HG03565 (cell line): ENCODE data around the gene COL4A3.
"Not testable (repeated sequence)": the region's sequence is repeated elsewhere in the genome, so short reads cannot be mapped to it uniquely, and the experiment has no call there.

Source experiments
- ATAC-seq: cut with Tn5 transposase; IDR thresholded peaks from one replicate; pipeline ENCODE4 v1.9.1; 2021; ENCODE audit warnings: mild to moderate bottlenecking, moderate library complexity; ENCODE audit not compliant: unreplicated experiment

COL4A3 gene

DNA sequence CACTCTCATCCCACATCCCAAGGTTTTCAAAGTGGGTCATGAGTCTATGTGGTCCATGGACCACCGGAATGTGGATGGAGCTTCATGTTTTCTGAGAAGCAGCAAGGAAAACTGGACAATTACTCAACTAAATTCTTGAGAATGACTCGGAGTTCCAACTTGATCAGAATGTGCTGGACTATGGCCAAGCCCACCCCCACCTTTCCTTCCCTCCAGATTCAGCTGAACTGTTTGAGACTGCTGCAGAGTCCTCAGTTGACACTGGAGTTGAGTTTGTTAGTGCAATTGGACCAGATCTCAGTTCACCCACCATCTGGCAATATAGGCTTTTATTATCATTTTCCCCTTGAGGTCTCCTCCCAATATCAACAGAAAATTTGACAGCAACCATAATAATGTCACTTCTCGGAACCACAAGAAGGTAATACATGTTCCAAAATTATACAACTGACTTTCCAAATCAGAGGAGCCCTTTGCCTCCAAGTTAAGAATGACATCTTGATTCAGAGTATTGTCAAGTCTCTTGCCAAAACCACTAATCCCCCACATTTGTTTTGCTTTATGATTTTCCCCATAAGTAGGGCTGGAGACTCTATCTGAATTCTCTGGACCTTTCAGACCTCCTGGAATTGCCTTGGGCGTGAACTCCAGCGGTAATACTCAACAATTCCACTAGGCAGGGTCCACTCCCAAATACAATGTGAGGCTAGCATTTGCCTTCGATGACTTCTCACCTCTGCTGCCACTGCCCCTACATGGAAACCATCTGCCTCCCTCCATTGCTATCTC is 9.2 kb upstream of the COL4A3 start:
- ATAC-seq: no peak

- no peak for ATAC-seq
These were observed 4.3 kb upstream of the COL4A3 start for GRCh38 chr2:227160164-227160563.

GRCh38 chr2:227161947-227162346 is 2.5 kb upstream of the COL4A3 start:
- no peak for ATAC-seq

DNA sequence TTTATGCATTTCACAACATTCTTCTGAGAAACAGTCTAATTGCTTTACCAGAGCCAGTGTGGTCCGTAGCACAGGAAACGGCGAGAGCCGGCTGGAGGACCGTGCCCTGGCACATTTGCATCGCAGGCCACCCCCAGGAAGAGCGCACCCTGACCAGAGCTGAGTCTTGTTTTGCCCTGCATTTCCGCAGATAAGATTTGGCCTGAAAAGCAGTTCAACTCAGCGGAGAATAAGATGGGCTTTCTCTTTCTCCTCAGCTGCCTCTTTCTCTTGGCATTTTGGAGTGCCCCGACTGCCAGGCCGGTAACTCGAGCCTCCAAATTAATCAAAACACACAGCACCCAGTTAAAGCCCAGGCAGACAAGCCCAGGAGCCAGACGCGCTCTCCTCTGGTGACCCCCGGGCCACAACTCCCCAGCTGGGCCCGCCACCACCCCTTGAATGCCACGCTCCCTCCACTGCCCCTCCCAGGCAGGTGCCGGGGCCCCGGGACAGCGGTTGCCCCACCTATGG is 883 bp upstream of the COL4A3 start:
- peak; percentile 52 for ATAC-seq

DNA sequence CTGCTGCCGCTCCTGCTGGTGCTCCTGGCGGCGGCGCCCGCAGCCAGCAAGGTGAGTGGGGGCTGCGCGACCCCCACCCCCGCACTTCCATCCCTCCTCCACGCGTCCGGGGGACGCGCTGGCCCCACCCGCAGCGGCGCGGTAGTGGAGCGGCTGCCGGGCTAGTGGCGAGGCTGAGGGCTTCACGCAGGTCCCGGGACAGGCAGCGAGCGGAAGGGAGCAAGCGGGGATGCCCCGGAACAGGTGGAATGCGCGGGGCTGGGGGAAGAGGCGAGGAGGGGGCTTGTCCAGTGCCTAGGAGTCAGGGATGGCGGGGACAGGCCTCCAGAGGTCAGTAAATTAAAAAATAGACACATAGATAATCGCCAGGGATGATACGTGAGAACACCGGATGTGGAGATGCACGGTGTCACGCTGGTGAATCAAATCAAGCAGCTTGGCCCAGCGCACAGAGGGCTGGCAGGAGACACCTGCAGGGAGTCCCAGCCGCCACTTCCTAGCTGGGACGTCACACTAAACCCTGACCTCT is 403 bp downstream of the COL4A3 start:
- ATAC-seq: peak; percentile 58

DNA sequence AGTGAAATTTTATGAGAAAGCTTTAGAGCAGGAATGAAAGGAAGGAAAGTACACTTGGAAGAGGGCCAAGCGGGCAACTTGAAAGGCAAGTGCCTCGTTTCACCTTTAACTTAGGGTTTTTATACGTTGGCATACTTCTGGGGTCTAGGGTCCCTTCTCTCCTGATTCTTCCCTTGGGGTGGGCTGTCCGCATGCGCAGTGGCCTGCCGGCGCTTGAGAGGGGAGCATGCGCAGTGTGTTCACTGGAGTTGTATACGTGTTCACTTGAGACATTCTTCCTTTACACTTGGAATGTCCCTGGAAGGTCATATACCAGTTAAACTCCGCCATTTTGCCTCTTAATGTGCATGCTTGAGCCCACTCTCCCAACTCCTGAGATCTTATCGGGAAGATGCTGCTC is 7.4 kb downstream of the COL4A3 start:
- ATAC-seq: not testable (repeated sequence)

DNA sequence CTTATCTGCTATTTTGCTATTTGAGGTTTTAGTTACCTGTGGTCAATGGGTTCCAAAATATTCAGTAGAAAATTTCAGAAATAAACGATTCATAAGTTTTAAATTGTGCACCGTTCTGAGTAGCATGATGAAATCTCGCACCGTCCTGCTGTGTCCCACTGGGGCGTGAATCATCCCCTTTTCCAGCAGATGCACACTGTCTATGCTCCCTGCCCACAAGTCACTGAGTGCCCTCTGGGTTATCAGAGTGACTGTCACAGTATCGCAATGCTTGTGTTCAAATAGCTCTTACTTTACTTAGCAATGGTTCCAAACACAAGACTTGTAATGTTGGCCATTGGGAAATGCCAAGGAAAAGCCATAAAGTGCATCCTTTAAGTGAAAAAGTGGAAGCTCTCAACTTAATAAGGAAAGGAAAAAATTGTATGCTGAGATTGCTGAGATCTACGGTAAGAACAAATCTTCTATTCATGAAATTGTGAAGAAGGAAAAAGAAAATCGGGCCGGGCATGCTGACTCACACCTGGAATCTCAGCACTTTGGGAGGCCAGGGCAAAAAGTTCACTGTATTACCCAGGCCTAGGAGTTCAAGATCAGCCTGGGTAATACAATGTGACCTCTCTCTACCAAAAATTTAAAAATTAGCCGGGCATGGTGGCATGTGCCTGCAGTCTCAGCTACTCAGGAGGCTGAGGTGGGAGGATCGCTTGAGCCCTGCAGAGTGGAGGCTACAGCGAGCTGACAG is 13.3 kb downstream of the COL4A3 start:
- ATAC-seq: no peak

- ATAC-seq: no peak
These were observed 15.7 kb downstream of the COL4A3 start for GRCh38 chr2:227179988-227180685.

DNA sequence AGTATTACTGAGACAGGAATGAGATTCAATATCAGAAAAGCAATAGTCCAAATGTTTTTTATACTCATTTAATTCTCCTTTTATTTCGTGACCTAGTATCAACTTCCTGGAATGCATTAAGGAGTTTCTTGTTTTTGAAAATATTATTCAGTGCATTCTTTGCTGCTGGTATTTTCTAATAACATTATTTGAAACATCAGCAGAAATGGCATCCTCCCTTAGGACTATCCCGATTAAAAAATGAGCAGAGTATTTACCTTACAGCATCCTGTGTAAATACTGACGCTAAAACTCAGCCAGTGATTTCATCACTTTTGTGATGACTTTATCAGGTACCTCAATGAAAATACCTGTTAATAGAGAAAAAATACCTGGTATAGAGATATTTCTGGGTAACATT is 16.3 kb downstream of the COL4A3 start:
- ATAC-seq: no peak

GRCh38 chr2:227182765-227183164 is 18.3 kb downstream of the COL4A3 start:
- no peak for ATAC-seq

DNA sequence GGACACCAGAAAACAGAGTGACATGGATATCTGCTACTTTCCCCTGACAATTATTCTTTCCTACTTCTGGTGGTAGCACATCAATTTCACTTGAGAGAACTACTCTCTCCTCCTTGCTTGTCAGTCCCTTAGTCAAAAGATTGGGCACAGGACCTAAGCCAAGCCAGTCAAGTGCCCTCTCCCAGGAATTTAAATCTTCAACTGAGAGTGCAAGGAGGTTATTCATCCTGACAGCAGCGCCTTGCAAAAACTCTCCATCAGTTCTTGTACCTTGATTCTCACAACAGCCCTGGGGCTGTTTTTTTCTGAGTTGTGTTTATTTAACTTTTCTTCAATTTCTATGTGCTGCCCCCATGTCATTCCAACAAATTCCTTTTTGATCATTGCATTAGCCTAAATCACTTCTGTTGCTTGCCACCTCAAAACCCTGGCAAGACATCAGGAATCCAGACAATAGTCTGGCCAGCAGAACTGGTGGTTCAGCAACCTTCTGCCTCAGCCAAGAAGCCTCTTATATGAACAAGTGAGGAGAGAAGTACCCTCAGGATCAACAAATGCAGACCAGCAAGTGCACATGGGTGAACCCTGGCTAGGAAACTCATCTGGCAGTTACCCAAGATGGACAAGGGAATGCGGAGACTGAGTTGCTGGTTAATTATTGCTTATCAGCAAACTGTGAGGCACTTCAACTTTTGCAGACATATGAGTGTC is 19.4 kb downstream of the COL4A3 start:
- no peak for ATAC-seq

- no peak for ATAC-seq
These were observed 21.3 kb downstream of the COL4A3 start for GRCh38 chr2:227185615-227186232.

- ATAC-seq: no peak
These were observed 22.3 kb downstream of the COL4A3 start for GRCh38 chr2:227186751-227187150.

- peak; percentile 71 for ATAC-seq
These were observed 23.9 kb downstream of the COL4A3 start for GRCh38 chr2:227188292-227188691.

GRCh38 chr2:227191367-227191766 is 26.9 kb downstream of the COL4A3 start:
- no peak for ATAC-seq

GRCh38 chr2:227192491-227192890 is 28.1 kb downstream of the COL4A3 start:
- ATAC-seq: no peak

DNA sequence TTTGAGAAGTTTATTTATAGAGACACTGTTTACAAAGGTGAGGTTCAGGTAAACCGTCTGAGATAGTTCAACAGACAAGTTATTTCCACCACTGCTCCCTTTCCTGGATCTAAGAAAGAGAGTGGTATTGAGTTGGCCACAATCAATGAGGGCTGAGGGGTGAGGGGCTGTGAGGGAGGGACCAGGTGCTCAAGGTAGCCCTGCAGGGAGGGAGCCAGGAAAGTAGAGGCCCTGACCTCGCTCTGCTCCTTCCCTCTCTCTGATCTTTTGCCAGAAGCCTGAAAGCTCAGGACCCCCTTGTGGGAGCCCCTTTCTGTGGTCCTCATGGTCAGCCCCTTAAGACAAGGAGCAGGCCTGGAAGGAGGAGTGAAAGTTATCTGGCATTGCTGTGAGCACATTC is 29.8 kb downstream of the COL4A3 start:
- ATAC-seq: no peak

DNA sequence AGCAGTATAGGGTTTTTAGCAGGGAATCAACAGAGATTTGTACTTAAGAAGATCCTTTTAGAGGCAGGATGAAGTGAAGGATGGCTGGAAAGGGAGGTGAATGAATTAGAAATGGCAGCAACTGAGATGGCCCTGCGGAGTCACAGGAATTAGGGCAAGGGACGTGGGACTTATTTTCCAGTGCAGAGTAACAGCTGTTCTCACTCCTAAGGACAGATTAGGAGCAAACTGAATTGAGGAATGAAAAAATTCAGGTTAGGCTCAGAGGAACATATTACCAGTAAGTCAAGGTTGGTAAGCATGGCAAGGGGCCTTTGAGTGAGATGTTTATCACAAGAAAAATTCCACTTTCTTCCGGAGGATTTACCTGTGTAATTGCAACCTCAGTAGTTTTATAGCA is 34.4 kb downstream of the COL4A3 start:
- ATAC-seq: no peak

DNA sequence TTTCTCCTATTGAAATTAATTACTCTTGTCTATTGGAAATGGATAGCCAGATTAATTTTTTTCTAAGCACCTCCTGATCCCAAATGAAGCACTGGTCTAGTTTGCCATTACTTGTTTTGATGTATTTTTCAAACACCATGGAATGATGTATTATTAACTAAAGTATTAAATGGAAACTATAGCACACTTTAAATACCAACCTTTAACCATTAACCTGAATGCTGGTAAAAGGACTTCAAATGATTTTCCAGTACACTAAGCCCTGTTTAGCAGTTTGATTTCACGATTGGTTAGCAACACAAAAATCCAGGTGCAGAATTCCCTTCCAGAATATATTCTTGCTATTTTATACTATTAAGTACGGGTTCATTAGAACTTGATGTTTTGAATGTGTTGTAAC is 37.3 kb downstream of the COL4A3 start:
- ATAC-seq: no peak

GRCh38 chr2:227204452-227204851 is 40.0 kb downstream of the COL4A3 start:
- no peak for ATAC-seq
